HepG2 (cell line): ENCODE measurements around the gene HYOU1.

Source experiments
- ARID2 ChIP-seq: sonication (generic); formaldehyde crosslinking; IDR thresholded peaks from 2 replicates; pipeline ENCODE4 v1.8.1; 2022; ENCODE audit warnings: mild to moderate bottlenecking, missing genetic modification reagents, borderline replicate concordance
- DPF2 ChIP-seq: sonication (generic); formaldehyde crosslinking; IDR thresholded peaks from 2 replicates; pipeline ENCODE4 v1.4.0; 2020; ENCODE audit warnings: mild to moderate bottlenecking, low read depth, missing genetic modification reagents, borderline replicate concordance
- POLR2AphosphoS5 ChIP-seq: IDR thresholded peaks from 2 replicates; pipeline ENCODE4 v1.6.1; 2012; ENCODE audit warnings: low read depth, low read length
- ZNF282 ChIP-seq: fragments of 450-650 bp; IDR thresholded peaks from 2 replicates; pipeline ENCODE4 v1.6.1; 2018; ENCODE audit not compliant: partially characterized antibody

GRCh38 chr11:119055901-119056300, 1.1 kb downstream of the HYOU1 start:
- TF ChIP-seq DPF2 (CRISPR knock-in tag) (no peak), ARID2 (no peak), POLR2AphosphoS5 (no peak), ZNF282 (no peak)
